SK-N-SH treated with all-trans-retinoic acid at 6 μM for 48 hours (cell line): ENCODE measurements around the gene COL6A3.

Source experiments
- ATAC-seq: fragments of 200-7000 bp; cut with Tn5 transposase; 3 replicates; pipeline ENCODE4 v1.9.1; 2020; ENCODE audit warnings: mild to moderate bottlenecking, moderate library complexity
- ARNTL ChIP-seq: fragments of 450-650 bp; formaldehyde crosslinking; IDR thresholded peaks from 2 replicates; pipeline ENCODE4 v1.5.0; 2020; ENCODE audit warnings: low read depth, mild to moderate bottlenecking, moderate library complexity, borderline replicate concordance
- CREB5 ChIP-seq: fragments of 250-450 bp; sonication (Bioruptor Pico); IDR thresholded peaks from 2 replicates; pipeline ENCODE4 v1.5.1; 2020; ENCODE audit warnings: low read depth, mild to moderate bottlenecking, moderate library complexity
- CSRNP3 ChIP-seq: fragments of 250-450 bp; sonication (Bioruptor Pico); IDR thresholded peaks from 2 replicates; pipeline ENCODE4 v1.5.1; 2021; ENCODE audit warnings: mild to moderate bottlenecking, moderate library complexity
- ESRRG ChIP-seq: fragments of 250-450 bp; sonication (Bioruptor Pico); IDR thresholded peaks from 2 replicates; pipeline ENCODE4 v1.6.1; 2021; ENCODE audit warnings: mild to moderate bottlenecking
- GLIS3 ChIP-seq: fragments of 250-450 bp; sonication (Bioruptor Pico); IDR thresholded peaks from 2 replicates; pipeline ENCODE4 v1.5.0; 2020; ENCODE audit warnings: mild to moderate bottlenecking, moderate library complexity
- ISL1 ChIP-seq: fragments of 250-450 bp; sonication (Bioruptor Pico); IDR thresholded peaks from 2 replicates; pipeline ENCODE4 v2.1.2; 2022; ENCODE audit warnings: mild to moderate bottlenecking, moderate library complexity
- OSR1 ChIP-seq: fragments of 250-450 bp; sonication (Bioruptor Pico); IDR thresholded peaks from 2 replicates; pipeline ENCODE4 v1.8.0; 2022; ENCODE audit warnings: moderate library complexity, mild to moderate bottlenecking, inconsistent platforms
- PATZ1 ChIP-seq: fragments of 250-450 bp; sonication (Bioruptor Pico); IDR thresholded peaks from 2 replicates; pipeline ENCODE4 v1.8.0; 2020; ENCODE audit warnings: mild to moderate bottlenecking, moderate library complexity, borderline replicate concordance
- PPARA ChIP-seq: fragments of 250-450 bp; sonication (Bioruptor Pico); IDR thresholded peaks from 2 replicates; pipeline ENCODE4 v1.5.0; 2020; ENCODE audit warnings: mild to moderate bottlenecking, borderline replicate concordance
- RARB ChIP-seq: fragments of 250-450 bp; sonication (Bioruptor Pico); IDR thresholded peaks from 2 replicates; pipeline ENCODE4 v1.8.0; 2021; ENCODE audit warnings: mild to moderate bottlenecking, moderate library complexity
- SNAI2 ChIP-seq: fragments of 250-450 bp; sonication (Bioruptor Pico); IDR thresholded peaks from 2 replicates; pipeline ENCODE4 v1.5.0; 2020; ENCODE audit warnings: mild to moderate bottlenecking, moderate library complexity
- TCF4 ChIP-seq: fragments of 250-450 bp; sonication (Bioruptor Pico); IDR thresholded peaks from 2 replicates; pipeline ENCODE4 v1.8.0; 2021; ENCODE audit warnings: mild to moderate bottlenecking, moderate library complexity, borderline replicate concordance
- TOX ChIP-seq: fragments of 250-450 bp; sonication (Bioruptor Pico); IDR thresholded peaks from 2 replicates; pipeline ENCODE4 v1.8.0; 2021; ENCODE audit warnings: mild to moderate bottlenecking, moderate library complexity, borderline replicate concordance
- ZC3H10 ChIP-seq: fragments of 250-450 bp; sonication (Bioruptor Pico); IDR thresholded peaks from 2 replicates; pipeline ENCODE4 v1.5.1; 2021; ENCODE audit warnings: mild to moderate bottlenecking, moderate library complexity
- ZFP3 ChIP-seq: fragments of 250-450 bp; sonication (Bioruptor Pico); IDR thresholded peaks from 2 replicates; pipeline ENCODE4 v1.5.0; 2020; ENCODE audit warnings: mild to moderate bottlenecking, moderate library complexity
- ZFP30 ChIP-seq: fragments of 450-650 bp; formaldehyde crosslinking; IDR thresholded peaks from 2 replicates; pipeline ENCODE4 v1.5.0; 2022; ENCODE audit warnings: mild to moderate bottlenecking, moderate library complexity
- ZNF565 ChIP-seq: fragments of 450-650 bp; formaldehyde crosslinking; conservative IDR thresholded peaks from 2 replicates; pipeline ENCODE4 v1.5.0; 2020; ENCODE audit warnings: low read depth, mild to moderate bottlenecking, moderate library complexity
- ZNF70 ChIP-seq: fragments of 450-650 bp; formaldehyde crosslinking; IDR thresholded peaks from 2 replicates; pipeline ENCODE4 v1.5.0; 2020; ENCODE audit warnings: mild to moderate bottlenecking, moderate library complexity
- ZNF8 ChIP-seq: fragments of 450-650 bp; formaldehyde crosslinking; IDR thresholded peaks from 2 replicates; pipeline ENCODE4 v1.5.0; 2020; ENCODE audit warnings: mild to moderate bottlenecking, moderate library complexity
- TF ChIP-seq, protein P1 (sequence below): fragments of 250-450 bp; sonication (Bioruptor Pico); IDR thresholded peaks from 2 replicates; pipeline ENCODE4 v1.8.0; 2021; ENCODE audit warnings: low read depth, mild to moderate bottlenecking, moderate library complexity, borderline replicate concordance

COL6A3 gene

GRCh38 chr2:237290261-237290660 is 123.7 kb downstream of the COL6A3 start:
- TF ChIP-seq CSRNP3 (CRISPR knock-in tag) (no peak), OSR1 (CRISPR knock-in tag) (no peak), ZC3H10 (CRISPR knock-in tag) (no peak), PPARA (CRISPR knock-in tag) (no peak), CREB5 (no peak), ZNF8 (no peak), PATZ1 (CRISPR knock-in tag) (no peak), TCF4 (CRISPR knock-in tag) (no peak), ZNF565 (CRISPR knock-in tag) (no peak), ZFP30 (CRISPR knock-in tag) (no peak), ZNF70 (CRISPR knock-in tag) (no peak)
- TF ChIP-seq, protein P1, sequence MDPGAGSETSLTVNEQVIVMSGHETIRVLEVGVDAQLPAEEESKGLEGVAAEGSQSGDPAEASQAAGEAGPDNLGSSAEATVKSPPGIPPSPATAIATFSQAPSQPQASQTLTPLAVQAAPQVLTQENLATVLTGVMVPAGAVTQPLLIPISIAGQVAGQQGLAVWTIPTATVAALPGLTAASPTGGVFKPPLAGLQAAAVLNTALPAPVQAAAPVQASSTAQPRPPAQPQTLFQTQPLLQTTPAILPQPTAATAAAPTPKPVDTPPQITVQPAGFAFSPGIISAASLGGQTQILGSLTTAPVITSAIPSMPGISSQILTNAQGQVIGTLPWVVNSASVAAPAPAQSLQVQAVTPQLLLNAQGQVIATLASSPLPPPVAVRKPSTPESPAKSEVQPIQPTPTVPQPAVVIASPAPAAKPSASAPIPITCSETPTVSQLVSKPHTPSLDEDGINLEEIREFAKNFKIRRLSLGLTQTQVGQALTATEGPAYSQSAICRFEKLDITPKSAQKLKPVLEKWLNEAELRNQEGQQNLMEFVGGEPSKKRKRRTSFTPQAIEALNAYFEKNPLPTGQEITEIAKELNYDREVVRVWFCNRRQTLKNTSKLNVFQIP (CRISPR knock-in tag) = no peak
- ATAC-seq = no peak

DNA sequence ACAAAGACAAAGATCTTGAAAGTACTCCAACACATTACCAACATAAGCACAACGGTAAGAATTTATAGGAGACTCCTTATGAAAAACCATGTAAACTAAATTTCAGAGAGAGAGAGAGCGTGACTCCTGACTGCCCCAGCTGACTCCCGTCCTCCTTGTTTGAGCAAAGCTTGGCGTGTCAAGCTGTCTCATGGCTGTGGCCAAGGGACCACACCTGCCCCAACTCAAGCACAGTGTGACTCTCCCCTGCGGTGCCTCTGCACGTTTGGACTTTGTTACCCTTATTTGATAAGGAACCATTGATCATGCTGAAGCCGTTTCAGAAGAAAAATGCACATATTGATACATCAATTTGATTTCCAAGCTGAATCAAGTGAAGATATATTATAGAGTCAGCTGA is 124.8 kb downstream of the COL6A3 start:
- no peak for ATAC-seq
- TF ChIP-seq ESRRG (CRISPR knock-in tag) = no peak
- TF ChIP-seq ZNF565 (CRISPR knock-in tag) = no peak
- TF ChIP-seq GLIS3 (CRISPR knock-in tag) = no peak
- no peak for TF ChIP-seq TOX (CRISPR knock-in tag)
- no peak for TF ChIP-seq OSR1 (CRISPR knock-in tag)
- no peak for TF ChIP-seq ARNTL (CRISPR knock-in tag)
- TF ChIP-seq ZFP30 (CRISPR knock-in tag) = no peak
- TF ChIP-seq ISL1 (CRISPR knock-in tag) = no peak
- TF ChIP-seq PATZ1 (CRISPR knock-in tag) = no peak
- no peak for TF ChIP-seq SNAI2 (CRISPR knock-in tag)
- TF ChIP-seq ZFP3 = no peak

GRCh38 chr2:237287872-237288271 is 126.1 kb downstream of the COL6A3 start:
- ATAC-seq = no peak
- no peak for TF ChIP-seq RARB
- TF ChIP-seq CSRNP3 (CRISPR knock-in tag) = no peak
- TF ChIP-seq PPARA (CRISPR knock-in tag) = no peak
